ENCODE results near the gene TCL1A.
"Not testable (repeated sequence)": the region's sequence is repeated elsewhere in the genome, so short reads cannot be mapped to it uniquely, and the experiment has no call there.

The TCL1A gene

GRCh38 chr14:95674613-95675012 is 39.3 kb downstream of the TCL1A start:
- no peak for DNase-seq

- DNase-seq = no peak
Observed at GRCh38 chr14:95668235-95668772, 45.6 kb downstream of the TCL1A start.

DNA sequence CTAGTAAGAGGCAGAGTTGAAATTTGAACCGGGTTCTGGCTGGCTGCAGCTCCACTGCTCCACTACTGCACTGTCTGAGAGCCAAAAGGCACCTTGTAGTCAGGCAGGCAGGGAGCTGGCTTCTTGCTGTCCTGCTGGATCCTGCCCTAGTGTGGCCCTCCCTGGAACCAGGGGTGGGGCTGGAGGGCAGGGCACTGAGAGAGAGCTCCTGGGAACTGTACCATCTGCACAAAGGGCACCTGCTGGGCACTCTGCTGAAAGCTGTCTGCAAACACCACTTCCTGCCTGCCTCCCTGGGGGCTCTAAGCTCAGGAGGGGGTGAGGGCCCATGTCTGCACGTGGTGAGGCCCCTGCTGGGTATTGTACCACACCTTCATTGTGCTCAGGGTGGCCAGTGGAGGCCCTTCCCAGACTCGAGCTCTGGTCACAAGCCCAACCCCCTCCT is 46.7 kb downstream of the TCL1A start:
- DNase-seq = no peak

DNA sequence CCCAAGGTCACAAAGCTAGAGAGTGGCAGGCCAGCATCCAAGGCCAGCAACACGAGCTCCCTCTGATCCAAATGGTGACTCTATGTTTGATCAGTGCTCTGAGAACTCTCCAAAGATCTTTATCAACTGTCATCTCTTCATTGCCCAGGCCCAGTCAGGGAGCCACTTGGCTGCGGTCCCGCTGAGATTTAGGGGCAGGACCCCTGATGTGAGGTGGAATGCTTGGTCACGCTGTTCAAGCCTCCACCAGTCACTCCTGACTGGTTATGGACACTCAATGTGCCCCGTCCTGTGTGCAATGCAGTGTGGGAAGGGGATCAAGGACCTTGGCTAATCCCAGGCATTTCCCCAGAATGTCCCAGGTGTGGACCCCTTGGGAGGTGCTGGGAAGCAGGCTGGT is 47.5 kb downstream of the TCL1A start:
- no peak for DNase-seq

- not testable (repeated sequence) for DNase-seq
Observed at GRCh38 chr14:95665530-95665929, 48.4 kb downstream of the TCL1A start.

- no peak for DNase-seq
Observed at GRCh38 chr14:95664546-95664945, 49.4 kb downstream of the TCL1A start.

- DNase-seq = no peak
Observed at GRCh38 chr14:95664066-95664465, 49.9 kb downstream of the TCL1A start.

GRCh38 chr14:95663226-95663797 is 50.6 kb downstream of the TCL1A start:
- DNase-seq = no peak

GRCh38 chr14:95662376-95663186 is 51.3 kb downstream of the TCL1A start:
- DNase-seq = no peak

DNA sequence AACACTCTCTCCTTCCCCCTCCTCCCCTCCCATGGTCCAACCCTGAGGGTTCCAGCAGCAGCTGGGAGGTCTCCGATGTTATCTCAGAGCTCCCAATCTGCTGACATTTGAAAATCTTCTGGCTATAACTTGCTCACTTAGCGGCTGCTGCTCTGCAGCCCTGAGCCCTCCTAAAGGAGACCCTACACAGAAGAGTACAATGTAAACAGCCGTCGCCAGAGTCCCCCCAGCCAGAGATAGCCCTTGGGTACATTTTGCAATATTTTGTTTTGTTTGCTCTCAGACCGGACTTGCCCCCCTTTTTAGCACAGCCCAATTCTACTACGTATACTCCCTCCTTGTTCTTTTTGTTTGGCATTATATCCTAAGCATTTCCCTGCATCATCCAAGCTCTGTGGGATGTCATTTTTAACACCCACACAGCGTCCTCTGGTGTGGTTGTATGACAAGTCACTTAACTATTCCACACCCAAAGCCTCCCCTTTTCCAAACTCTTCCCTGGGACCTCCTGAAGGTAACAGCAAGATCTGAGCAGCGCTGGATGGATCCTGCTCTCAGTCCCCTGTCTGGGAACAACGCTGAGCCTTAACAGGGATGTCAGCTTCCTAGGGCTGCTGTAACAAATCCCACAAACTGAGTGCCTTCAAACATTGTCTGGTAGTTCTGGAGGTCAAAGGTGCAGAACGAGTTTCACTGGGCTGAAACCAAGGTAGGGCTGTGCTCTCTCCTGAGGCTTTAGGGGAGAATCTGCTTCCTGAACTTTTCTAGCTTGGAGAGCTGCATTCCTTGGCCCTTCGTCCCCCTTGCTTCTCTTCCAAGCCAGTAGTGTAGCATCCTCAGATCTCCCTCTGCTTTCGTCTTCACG is 53.0 kb downstream of the TCL1A start:
- DNase-seq = no peak

DNA sequence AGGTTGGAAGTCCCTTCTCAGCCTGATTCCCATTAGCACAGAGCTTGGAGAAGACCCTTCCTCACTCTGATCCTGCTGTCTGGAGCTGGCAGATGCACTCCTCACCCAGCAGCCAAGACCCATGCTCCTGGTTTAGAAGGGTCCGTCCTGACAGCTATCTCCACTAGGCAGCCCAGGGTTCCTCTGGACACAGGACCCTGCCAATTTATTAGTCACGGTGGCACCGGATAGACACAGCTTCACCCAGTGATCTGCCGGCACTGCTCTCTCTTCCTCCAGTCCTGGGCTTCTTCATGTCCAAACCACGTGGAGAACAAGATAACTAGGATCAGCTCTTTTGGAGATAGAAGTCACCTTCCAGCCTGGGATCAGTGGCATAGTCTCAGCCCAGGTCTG is 53.9 kb downstream of the TCL1A start:
- no peak for DNase-seq

All from kidney glomerular epithelial cell (primary cell).